Stimulated activated naive CD8-positive, alpha-beta T cell treated with anti-CD3 and anti-CD28 coated beads, Interleukin-15, Interleukin-2, amounts not matched to agents 100 U/mL and 50 U/mL, for 24 hours (primary cell): ENCODE results near the gene BIN1.
"Not testable (repeated sequence)": the region's sequence is repeated elsewhere in the genome, so short reads cannot be mapped to it uniquely, and the experiment has no call there.

Experiments used
- ATAC-seq: fragments of 150-1000 bp; cut with Tn5 transposase; one replicate; pipeline ENCODE4 v1.10.0; 2021
- DNase-seq: peaks from one replicate; pipeline ENCODE4 v3.0.0; 2021

The BIN1 gene

GRCh38 chr2:127133793-127134192, 26.8 kb upstream of the BIN1 start:
- no peak for ATAC-seq
- DNase-seq, result no peak

- ATAC-seq, result no peak
Observed at GRCh38 chr2:127130421-127130820, 23.5 kb upstream of the BIN1 start.

GRCh38 chr2:127129937-127130336, 23.0 kb upstream of the BIN1 start:
- DNase-seq (no peak), ATAC-seq (no peak)

More at GRCh38 chr2:127130421-127130820, 23.5 kb upstream of the BIN1 start:
- no peak for DNase-seq

DNA sequence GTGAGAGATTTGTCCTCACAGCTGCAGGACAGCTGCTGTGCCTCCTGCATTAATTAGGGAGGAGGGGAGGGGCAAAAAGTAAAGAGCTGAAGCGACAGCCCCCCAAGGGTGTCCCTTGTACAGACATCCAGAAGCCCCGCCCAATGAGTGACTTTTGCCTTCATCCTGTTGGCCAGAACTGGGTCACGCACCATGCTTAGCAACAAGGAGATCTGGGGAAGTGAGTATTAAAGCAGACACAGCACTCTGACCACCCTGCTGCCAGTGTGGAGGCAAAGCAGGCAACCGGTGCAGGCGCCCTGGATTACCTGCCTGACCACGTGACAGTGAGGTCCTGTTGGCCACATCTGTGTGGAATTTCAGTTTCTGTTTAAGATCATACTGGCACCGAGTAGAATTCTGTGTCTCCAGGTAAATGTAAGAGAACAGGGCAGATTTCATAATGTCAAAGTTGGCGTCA, 21.5 kb upstream of the BIN1 start:
- no peak for DNase-seq
- no peak for ATAC-seq

DNA sequence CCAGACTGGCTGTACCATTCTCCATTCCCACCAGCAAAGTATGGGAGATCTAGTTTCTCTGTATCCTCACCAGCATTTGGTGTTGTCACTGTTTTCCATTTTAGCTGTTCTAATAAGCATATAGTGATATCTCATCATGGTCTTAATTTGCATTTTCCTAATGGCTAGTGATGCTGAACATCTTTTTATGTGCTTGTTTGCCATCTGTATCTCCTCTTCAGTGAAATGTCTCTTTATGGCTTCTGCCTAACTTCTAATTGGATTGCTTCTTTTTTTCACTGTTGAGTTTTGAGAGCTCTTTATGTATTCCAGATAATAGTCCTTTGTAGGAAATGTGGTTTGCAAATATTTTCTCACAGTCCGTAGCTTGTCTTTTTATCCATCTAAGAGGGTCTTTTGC, 18.9 kb upstream of the BIN1 start:
- DNase-seq (no peak), ATAC-seq (no peak)

DNA sequence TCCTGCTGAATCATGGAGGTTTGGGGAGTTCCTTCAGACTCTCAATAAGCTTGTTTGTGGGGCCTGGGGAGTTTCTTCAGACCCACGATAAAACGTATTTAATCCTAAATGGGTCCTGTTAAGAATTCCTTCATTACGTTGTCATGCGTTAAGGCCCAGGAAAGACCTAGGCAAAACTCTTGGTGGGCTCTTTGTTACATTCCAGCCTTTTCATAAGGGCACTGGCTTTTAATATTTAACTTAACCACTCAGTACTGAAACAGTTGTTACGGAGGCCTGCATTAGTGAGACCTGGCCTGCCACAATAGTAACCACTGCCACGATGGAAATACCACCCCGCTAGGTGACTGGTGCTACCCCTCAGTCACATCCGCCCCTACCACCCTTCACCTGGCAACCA, 17.5 kb upstream of the BIN1 start:
- DNase-seq (no peak), ATAC-seq (no peak)

GRCh38 chr2:127122361-127123027, 15.5 kb upstream of the BIN1 start:
- ATAC-seq, result no peak
- DNase-seq, result no peak

- ATAC-seq (no peak), DNase-seq (no peak)
Observed at GRCh38 chr2:127121776-127122176, 14.8 kb upstream of the BIN1 start.

DNA sequence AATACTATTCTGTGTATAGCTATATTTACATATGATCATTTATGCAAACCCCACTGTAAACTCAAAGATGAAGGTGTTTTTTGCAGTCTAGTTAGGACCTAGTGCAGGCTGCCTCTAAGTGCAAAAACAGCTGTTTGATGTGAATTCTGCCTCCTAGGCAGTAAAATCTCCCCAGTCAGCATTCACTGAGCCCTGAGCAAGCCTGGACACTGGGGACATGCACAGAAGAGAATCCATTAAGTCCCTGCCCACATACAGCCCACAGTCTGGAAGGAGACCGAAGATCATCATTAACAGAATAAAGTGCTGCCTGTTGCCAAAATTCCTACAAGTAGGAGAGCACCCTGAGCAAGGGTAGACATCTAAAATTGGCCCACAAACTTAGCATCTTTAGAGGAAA, 14.4 kb upstream of the BIN1 start:
- ATAC-seq (no peak), DNase-seq (no peak)

- DNase-seq, ATAC-seq: not testable (repeated sequence)
Observed at GRCh38 chr2:127120408-127120807, 13.5 kb upstream of the BIN1 start.

DNA sequence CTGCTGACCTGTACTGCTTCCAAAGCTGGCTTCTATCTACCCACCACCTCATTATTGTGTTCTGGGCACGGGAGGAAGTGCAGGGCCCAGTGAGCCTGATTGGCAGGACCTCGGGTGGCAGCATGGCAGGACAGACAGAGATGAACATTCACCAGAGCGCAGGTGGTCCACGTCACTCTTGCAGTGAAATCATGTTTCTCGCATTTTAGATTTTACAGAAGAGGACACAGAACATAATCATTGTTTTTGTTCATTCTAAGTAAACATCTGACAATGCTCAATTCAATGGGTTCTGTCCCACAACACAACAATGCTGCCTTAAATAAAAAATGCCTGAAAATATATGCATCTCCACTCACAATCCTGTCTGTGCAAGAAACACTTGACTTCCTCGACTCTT, 11.5 kb upstream of the BIN1 start:
- no peak for DNase-seq
- no peak for ATAC-seq

GRCh38 chr2:127118038-127118437, 11.1 kb upstream of the BIN1 start:
- DNase-seq (no peak), ATAC-seq (no peak)

DNA sequence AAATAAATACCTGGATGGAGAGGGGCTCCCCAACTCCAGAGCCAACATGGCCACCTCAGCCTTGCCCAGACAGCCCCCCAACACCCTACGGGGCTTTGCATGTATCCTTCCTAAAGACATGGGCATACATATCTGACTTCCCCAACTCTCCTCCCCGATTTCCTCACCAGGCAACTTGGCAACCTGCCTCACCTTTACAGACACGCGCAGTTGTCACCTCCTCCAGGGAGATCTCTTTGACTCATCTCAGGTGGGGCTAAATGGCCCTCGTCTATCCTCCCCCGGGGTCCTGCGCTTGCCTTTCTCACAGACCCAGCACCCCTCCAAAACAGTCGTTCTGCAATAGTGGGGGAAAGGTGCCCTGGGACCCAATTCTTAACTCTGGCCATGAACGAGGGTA, 10.6 kb upstream of the BIN1 start:
- ATAC-seq, result no peak
- DNase-seq, result no peak

DNA sequence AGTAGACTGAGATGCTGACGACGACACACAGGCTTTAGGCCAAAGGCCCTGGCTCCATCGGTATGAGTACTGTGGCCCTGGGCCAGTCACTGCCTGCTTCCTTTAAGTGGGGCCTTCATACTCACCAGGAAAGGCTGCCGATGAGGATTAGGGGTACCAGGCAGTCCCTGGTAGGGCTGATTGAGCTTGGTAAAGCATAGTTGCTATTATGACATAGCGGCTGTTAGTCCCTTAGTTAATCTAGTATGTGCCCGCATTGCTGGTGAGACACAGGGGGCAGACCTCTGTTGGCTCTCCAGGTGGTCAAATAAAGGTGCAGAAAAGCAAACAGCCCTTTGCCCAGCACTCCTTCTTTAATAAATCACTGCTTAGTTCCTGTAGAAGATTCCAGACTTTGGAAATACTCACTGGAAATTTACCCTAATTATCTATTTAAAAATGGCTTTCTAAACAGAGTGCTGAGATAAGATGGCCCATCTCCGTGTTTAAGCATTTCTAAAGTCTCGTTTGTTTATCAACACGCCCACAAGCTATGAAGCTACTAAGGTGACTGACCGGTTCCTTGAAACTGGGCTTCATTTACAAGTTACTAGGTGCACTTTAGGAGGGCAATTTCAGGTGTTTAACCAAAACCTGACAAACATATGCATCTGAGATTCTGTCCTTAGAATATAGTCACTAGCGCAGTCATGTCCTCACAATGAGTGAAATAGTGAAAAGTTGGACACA, 8.7 kb upstream of the BIN1 start:
- ATAC-seq (no peak), DNase-seq (no peak)

DNA sequence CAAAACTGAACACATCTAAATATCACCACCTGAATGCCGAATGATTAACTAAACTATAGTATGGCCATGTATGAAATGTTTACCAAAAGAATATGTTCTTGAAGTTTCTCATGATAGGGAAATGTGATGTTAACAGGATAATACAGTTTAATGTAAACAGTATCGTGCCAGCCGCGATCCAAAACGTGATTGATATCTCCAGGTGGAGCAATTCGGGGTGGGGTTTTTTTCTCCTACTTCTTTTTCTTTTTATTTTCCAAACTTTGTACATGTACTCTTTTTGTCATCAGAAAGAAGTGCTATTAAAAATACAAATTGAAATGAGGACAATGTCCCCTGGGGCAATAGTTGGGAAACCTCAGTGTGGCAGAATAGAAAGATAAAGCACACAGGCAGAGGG, 4.0 kb upstream of the BIN1 start:
- no peak for DNase-seq
- ATAC-seq, result no peak

DNA sequence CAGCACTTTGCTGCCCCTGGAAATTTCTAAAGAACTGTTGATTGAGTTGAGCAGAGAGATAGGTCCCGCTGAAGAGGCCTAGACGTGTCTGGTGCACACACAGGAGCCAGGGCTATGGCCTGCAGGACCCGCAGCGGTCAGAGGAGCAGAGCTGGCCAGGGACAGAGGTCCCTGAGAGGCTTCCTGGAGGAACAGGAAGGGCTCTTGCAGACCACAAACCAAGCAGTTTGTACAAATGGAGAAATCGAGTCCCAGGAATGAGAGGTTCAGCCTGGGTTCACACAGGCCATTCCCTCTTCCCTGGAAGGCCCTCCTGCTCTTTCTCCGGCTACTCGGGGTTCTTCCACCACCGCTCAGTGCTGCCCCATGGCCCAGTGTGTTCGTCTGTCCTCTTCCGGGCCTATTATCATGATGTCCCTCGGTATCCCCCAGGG, 1.2 kb upstream of the BIN1 start:
- ATAC-seq (no peak), DNase-seq (no peak)

GRCh38 chr2:127107622-127107999, 657 bp upstream of the BIN1 start:
- no peak for DNase-seq
- ATAC-seq, result peak; percentile 1

- ATAC-seq, result no peak
- peak; percentile 28 for DNase-seq
Observed at GRCh38 chr2:127106457-127106990, 430 bp downstream of the BIN1 start.

DNA sequence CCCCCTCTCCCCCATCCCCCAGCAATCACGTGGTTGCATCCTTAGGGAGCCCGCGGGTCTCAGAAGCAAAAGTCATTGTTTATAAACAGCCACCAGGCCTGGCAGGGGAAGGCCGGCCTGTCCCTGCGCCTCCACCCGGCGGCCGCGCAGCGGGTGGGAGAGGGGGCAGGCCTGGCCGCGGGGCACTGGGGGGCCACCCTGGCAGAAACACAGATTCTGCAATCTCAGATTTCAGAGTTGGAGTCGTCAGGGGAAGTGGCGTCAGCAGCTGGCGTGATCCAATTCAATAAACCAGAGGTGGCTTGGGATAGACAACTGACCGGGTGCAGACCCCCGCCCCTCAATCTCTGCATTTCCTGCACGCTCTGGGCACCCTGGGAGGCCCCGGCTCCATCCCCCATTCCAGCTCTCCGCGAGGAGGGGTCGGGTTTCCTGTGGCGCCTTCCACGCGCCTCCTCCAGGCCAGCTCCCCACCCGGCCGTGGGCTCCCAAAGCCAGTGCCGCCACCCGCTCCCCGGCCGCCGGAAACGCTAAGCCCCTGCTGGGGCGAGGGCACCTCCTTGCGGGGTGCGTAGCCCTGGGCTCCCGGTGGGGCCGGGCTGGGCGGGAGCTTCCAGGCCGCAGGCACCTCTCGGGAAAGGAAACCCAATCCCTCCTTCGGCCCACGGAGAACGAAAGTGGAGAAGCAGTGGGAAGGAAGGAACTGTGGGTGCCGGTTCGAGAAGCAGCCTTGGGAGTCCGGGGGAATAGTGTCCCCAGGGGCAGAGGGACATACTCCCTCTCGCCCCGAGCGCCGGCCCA, 1.1 kb downstream of the BIN1 start:
- no peak for DNase-seq
- ATAC-seq, result no peak

DNA sequence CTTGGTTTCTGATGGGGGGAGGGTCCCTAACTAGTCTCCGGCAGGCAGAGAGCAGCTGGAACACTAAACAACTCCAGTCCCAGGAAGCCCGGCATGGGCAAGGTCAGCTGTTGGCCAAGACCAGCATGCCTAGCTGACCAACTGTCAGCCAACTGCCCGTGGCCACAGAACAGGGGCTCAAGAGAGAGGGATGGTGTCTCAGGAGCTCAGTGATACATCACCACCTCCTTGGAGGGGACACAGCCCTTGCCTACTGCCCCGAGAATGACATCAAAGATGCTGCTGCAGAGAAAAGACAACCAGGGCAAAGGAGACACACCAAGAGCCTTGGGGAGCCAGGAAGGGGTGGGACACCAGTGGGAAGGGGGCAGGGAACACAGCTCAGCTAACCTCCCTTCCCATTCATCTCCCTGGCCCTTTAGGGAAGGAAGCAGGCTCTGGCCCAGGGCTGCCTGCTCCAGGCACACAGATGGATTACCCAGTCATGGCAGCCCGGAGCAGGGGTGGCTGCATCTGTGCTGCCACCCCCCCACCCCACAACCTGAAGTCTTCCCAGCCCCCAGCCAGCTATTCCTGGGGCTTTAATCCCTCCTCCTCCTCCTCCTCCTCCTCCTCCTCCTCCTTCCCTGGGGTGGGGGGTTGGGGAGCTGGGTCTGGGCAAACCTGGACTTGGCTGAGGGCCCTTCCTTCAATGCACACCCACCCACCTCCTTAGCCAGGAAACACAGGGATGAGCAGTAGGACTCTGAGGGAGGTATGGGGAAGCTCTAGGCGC, 1.9 kb downstream of the BIN1 start:
- ATAC-seq, result no peak
- no peak for DNase-seq

GRCh38 chr2:127104166-127104660, 2.7 kb downstream of the BIN1 start:
- ATAC-seq, result no peak
- DNase-seq, result no peak
